ENCODE data around the gene LPP. TPM values are rescaled to one million over a fixed set of nuclear protein-coding genes. Genes with fewer than 3 reads are reported as not detected.
"Not testable (repeated sequence)": the region's sequence is repeated elsewhere in the genome, so short reads cannot be mapped to it uniquely, and the experiment has no call there.

LPP gene
- total RNA-seq, 4 donors from 2014 or later = 109 to 170 (median 132) TPM

- H3K4me3 ChIP-seq = no peak overlapping the region
- no peak for DNase-seq
These were observed 25.1 kb upstream of the LPP start for GRCh38 chr3:188128905-188129304.

GRCh38 chr3:188131023-188131422 is 22.9 kb upstream of the LPP start:
- H3K9me3 ChIP-seq, H3K4me3 ChIP-seq, H3K27me3 ChIP-seq, H3K4me1 ChIP-seq, DNase-seq, H3K36me3 ChIP-seq, H3K27ac ChIP-seq: not testable (repeated sequence)

More at GRCh38 chr3:188128905-188129304, 25.1 kb upstream of the LPP start:
- Histone ChIP-seq H3K36me3 (no peaks in the 10 kb centered on the region), H3K27ac (no peak overlapping the region), H3K27me3 (no peaks in the 10 kb centered on the region), H3K9me3 (no peaks in the 10 kb centered on the region), H3K4me1 (no peaks in the 10 kb centered on the region)
- TF ChIP-seq POLR2A (IDR thresholded peaks at IDR 0.05) = no peak
- no peak for TF ChIP-seq CTCF (IDR thresholded peaks at IDR 0.05)

GRCh38 chr3:188133219-188133618 is 20.7 kb upstream of the LPP start:
- Histone ChIP-seq H3K27me3 (no peaks in the 10 kb centered on the region), H3K9me3 (no peaks in the 10 kb centered on the region), H3K4me1 (no peaks in the 10 kb centered on the region), H3K36me3 (no peaks in the 10 kb centered on the region), H3K4me3 (no peak overlapping the region), H3K27ac (no peak overlapping the region)
- no peak for TF ChIP-seq CTCF (IDR thresholded peaks at IDR 0.05)
- TF ChIP-seq POLR2A (IDR thresholded peaks at IDR 0.05) = no peak
- no peak for DNase-seq

- TF ChIP-seq CTCF (IDR thresholded peaks at IDR 0.05) (no peak), POLR2A (IDR thresholded peaks at IDR 0.05) (no peak)
- H3K27ac ChIP-seq = no peak overlapping the region
- H3K36me3 ChIP-seq = no peaks in the 10 kb centered on the region
- no peak overlapping the region for H3K4me3 ChIP-seq
- no peaks in the 10 kb centered on the region for H3K4me1 ChIP-seq
- no peaks in the 10 kb centered on the region for H3K9me3 ChIP-seq
- no peak for DNase-seq
- H3K27me3 ChIP-seq = no peaks in the 10 kb centered on the region
These were observed 20.3 kb upstream of the LPP start for GRCh38 chr3:188133646-188134045.

- Histone ChIP-seq H3K9me3 (no peaks in the 10 kb centered on the region), H3K27me3 (no peaks in the 10 kb centered on the region), H3K4me1 (no peaks in the 10 kb centered on the region), H3K36me3 (no peaks in the 10 kb centered on the region), H3K4me3 (no peak overlapping the region), H3K27ac (no peak overlapping the region)
- TF ChIP-seq CTCF (IDR thresholded peaks at IDR 0.05) = no peak
- DNase-seq = no peak
These were observed 19.9 kb upstream of the LPP start for GRCh38 chr3:188134079-188134478.

- DNase-seq = no peak
- no peaks in the 10 kb centered on the region for H3K36me3 ChIP-seq
- no peak overlapping the region for H3K27ac ChIP-seq
- TF ChIP-seq POLR2A (IDR thresholded peaks at IDR 0.05) (no peak), CTCF (IDR thresholded peaks at IDR 0.05) (no peak)
- H3K27me3 ChIP-seq = no peaks in the 10 kb centered on the region
- no peaks in the 10 kb centered on the region for H3K4me1 ChIP-seq
- H3K9me3 ChIP-seq = no peaks in the 10 kb centered on the region
- H3K4me3 ChIP-seq = no peak overlapping the region
These were observed 19.1 kb upstream of the LPP start for GRCh38 chr3:188134856-188135255.

Data from Peyer's patch (tissue), 4 donors.